GM12891 (cell line): ENCODE data around the gene NDUFA11.

Experiments used
- DNase-seq: peaks from one replicate; pipeline ENCODE4 v3.0.0; 2011; ENCODE audit warnings: low spot score; ENCODE audit not compliant: insufficient read length
- FAIRE-seq: peaks from 2 replicates; lab custom pipeline; 2011; peaks lifted over from hg19 to GRCh38; lab: Jason Lieb, UNC
- PAX5 ChIP-seq: IDR thresholded peaks from 2 replicates; pipeline ENCODE4 v1.6.1; 2011; ENCODE audit warnings: low read length, moderate library complexity, mild to moderate bottlenecking; ENCODE audit not compliant: insufficient read depth, severe bottlenecking
- POLR2A ChIP-seq: IDR thresholded peaks from 2 replicates; pipeline ENCODE4 v1.6.1; 2011; ENCODE audit warnings: low read depth, low read length, control low read depth
- POLR2AphosphoS5 ChIP-seq: IDR thresholded peaks from 2 replicates; pipeline ENCODE4 v1.6.1; 2011; ENCODE audit warnings: low read depth, low read length, control low read depth
- POU2F2 ChIP-seq: IDR thresholded peaks from 2 replicates; pipeline ENCODE4 v1.6.1; 2011; ENCODE audit warnings: low read depth, mild to moderate bottlenecking, control low read depth, low read length, moderate library complexity
- SPI1 ChIP-seq: IDR thresholded peaks from 2 replicates; pipeline ENCODE4 v1.6.1; 2011; ENCODE audit warnings: low read depth, low read length, control low read depth
- TAF1 ChIP-seq: IDR thresholded peaks from 2 replicates; pipeline ENCODE4 v1.6.1; 2011; ENCODE audit warnings: low read depth, low read length, control low read depth

NDUFA11 gene

DNA sequence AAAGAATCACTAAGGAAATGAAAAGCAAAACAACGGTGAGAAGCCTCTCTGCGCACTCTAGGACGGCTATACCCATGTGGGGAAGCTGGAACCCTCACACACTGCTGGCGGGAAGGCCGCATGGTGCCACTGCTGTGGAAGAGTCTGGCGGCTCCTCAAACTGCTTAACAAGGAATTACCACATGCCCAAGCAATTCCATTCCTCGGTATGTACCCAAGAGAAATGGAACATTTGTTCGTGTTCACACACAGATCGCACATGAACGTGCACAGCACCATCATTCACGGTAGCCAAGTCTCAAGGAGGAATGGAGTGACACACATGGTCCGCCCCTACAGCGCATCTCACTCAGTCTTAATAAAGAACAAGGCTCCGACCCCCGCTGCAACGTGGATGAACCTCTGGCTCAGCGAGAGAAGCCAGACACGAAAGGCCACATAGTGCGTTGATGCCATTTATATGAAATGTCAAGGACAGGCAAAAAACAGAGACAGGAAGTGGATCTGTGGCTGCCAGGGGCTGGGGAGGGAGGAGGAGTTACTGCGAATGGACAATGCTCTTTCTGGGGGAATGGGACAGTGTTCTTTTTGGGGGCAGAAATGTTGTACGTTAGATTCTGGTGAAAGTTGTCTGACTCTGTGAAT, 18.0 kb upstream of the NDUFA11 start:
- TF ChIP-seq TAF1, result no peak
- TF ChIP-seq PAX5, result no peak
- TF ChIP-seq POLR2AphosphoS5, result no peak
- no peak for TF ChIP-seq SPI1
- no peak for TF ChIP-seq POU2F2
- no peak for TF ChIP-seq POLR2A
- no peak for FAIRE-seq
- DNase-seq, result no peak

DNA sequence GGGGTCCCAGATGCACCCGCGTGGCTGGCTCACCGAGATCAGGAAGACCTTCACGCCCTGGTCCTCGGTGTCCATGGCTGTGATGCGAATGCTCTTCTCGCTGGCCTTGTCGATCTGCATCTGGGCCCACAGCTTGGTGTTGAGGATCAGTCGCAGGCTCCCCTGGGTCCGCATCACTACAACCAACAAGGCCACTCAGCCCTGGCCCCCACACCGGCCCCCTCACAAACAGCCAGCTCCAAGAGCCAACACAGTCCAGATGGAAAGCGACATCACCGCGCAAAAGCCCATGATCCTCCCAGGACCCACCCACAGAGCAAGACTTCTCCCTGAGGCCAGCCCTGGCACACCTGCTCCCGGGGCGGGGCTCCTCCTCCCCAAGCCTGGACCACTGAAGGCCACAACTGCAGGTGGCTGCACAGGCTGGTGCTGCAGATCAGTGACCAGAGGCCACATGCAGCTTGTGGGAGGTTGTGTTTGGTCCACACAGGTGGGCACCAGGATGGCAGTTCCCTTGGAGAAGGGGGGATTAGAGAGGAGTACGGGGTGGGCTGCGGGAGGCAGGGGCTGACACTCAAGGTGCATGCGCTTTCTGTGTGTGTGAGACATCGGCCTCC, 15.0 kb upstream of the NDUFA11 start:
- DNase-seq (no peak), FAIRE-seq (no peak)
- TF ChIP-seq POLR2AphosphoS5 (no peak), PAX5 (no peak), POLR2A (no peak), SPI1 (no peak), TAF1 (no peak)

DNA sequence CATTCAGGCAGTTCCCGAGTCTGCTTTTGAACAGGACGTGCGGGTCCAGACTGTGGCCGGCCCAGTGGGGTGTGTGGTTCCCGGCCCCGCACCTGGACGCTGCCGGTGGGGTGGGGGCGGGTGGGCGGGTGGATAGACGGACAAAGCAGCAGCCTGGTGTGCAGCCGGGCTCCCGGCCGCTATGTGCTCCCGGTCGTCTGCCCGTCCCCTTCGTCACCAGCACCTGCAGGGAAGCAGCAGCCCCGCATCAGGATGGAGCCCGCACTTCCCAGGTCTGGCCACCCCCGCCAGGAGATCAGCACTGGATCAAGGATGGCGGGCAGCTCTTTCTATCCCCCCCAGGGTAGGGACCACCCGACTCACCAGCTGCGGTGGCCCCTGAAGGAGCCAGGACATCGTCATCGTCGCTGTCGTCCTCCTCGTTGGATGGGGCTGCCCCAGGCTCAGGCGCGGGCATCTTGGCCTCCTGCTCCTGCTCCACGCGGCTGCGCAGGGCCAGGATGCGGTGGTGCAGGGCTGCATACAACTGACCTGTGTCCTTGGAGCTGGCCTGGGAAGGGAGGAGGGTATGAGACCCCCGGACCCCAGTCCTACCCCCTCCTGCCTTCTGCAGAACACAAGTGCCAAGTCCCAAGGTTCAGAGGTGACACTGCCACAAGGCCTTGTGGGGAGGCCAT, 14.0 kb upstream of the NDUFA11 start:
- TF ChIP-seq POLR2A, result no peak
- TF ChIP-seq POLR2AphosphoS5, result no peak
- TF ChIP-seq POU2F2, result no peak
- no peak for TF ChIP-seq PAX5
- TF ChIP-seq SPI1, result no peak
- TF ChIP-seq TAF1, result no peak
- FAIRE-seq, result no peak

DNA sequence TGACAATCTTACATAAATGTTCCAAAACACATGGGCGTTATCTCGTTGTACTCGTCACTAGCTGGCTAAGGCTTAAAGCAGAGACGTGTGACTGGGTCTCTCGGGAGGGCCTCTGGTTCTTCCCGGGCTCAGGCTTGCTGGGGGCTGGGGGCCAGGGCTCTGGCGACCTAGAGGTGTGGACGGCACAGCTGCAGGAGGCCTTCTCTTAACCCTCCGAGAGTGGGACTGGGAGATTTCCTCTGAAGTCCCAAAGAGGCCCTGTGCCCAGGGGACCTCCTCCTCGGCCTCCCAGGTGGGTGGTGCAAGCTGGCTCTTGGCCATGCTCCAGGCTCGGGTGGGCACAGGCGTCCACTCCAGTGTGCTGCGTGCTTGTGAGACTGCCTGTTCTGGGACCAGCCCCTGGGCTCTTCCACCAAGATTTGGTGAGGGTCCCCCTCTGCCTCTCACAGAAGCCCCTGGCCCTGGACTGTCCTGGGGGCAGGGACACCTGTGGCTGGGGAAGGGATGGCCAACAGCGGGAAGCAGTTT, 12.7 kb upstream of the NDUFA11 start:
- FAIRE-seq (no peak), DNase-seq (no peak)
- TF ChIP-seq POU2F2 (no peak), POLR2A (no peak), PAX5 (no peak), SPI1 (no peak), POLR2AphosphoS5 (no peak), TAF1 (no peak)

More for the DNA sequence above, 14.0 kb upstream of the NDUFA11 start:
- DNase-seq, result no peak

DNA sequence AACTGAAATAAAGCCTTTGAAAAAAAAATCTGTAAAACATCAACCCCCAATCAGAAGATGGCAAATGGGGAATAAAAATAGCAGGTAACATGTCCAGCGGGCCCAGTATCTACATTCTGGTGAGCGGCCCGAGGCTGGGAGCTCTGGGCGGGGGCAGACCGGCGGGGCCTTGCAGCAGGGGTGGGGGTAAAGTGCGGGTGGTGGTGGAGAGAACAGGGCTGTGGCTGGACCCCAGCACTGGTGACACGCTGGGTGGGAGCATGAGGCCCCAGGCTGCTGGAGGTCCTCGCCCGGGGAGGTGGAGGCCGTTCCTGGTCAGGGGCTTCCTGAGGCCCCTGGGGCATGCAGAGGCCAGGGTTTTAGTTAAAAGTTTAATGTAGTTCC, 12.2 kb upstream of the NDUFA11 start:
- TF ChIP-seq TAF1 (no peak), POLR2A (no peak), POLR2AphosphoS5 (no peak), POU2F2 (no peak), PAX5 (no peak), SPI1 (no peak)
- FAIRE-seq, result no peak
- no peak for DNase-seq

DNA sequence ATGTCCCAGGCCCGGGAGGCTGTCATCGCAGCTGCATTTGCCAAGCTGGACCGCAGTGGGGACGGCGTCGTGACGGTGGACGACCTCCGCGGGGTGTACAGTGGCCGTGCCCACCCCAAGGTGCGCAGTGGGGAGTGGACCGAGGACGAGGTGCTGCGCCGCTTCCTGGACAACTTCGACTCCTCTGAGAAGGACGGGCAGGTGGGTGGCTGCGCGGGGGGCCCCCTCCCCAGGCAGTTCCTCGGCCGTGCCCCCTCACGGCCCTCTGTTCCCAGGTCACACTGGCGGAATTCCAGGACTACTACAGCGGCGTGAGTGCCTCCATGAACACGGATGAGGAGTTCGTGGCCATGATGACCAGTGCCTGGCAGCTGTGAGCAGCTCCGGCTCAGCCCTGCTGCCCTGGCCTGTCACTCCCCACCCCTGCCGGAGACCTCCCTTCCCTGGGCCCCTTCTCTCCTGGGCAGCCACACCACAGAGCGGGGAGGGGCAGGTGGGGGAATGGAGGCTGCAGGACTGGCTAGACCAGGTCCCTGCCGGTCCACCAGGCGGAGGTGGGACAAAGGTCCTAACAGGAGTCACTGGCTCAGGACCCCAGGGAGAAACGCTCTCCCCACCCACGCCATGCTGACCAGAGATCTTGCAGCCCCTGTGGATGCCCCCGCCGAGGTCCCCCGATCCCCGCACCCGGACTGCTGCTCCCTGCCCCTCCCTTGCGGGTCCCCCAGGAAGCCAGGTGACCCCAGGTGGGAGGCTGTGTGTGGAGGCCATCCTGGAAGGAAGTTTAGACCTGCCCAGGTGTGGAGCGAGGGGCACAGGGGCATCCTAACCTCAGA, 11.6 kb upstream of the NDUFA11 start:
- DNase-seq (no peak), FAIRE-seq (no peak)
- no peak for TF ChIP-seq TAF1
- TF ChIP-seq POLR2AphosphoS5, result no peak
- no peak for TF ChIP-seq PAX5

DNA sequence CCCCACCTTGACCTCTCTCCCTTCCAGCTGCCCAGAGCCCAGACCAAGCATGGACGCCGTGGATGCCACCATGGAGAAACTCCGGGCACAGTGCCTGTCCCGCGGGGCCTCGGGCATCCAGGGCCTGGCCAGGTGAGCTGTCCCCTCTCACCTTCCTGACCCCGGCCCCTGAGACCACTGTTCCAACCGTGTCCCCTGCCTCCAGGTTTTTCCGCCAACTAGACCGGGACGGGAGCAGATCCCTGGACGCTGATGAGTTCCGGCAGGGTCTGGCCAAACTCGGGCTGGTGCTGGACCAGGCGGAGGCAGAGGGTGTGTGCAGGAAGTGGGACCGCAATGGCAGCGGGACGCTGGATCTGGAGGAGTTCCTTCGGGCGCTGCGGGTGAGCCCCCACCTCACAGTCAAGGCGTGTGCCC, 10.8 kb upstream of the NDUFA11 start:
- TF ChIP-seq TAF1 (no peak), POU2F2 (no peak), SPI1 (no peak), POLR2AphosphoS5 (no peak), POLR2A (no peak; the same call in 1 of the 2 replicates), PAX5 (no peak)
- DNase-seq (no peak), FAIRE-seq (no peak)

DNA sequence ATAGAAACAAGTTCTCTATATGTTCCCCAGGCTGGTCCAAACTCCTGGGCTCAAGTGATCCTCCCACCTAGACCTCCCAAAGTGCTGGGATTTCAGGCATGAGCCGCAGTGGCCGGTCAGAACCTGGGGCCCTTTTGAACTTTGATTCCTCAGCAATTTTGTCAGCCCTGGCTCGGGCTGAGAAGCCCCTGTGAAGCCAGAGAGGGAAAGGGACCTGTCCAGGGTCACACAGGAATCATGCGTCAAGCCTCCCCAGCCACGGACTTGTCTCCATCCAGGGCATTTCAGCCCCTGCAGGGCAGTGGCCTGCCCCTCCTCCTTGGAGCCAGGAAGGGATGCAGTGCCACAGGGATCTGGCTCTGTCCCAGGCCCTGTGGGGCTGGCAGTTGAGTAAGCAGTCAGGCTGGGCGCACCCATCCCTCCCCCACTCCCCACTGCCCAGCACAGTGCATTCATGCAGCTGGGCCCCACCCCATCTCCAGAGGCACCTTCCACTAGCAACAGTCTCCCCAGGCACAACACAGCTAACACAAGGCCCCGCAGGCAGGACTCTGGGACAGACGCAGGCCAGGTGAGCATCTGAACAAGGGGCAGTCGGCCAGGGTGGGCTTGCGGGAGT, 10.3 kb upstream of the NDUFA11 start, which contains the start of gene CAPS:
Gene CAPS, plus strand, starts transcription at position 516 of the 619 bp plus-strand sequence. CDS start 153 bp downstream, outside the sequence.
- FAIRE-seq (no peak), DNase-seq (no peak)
- TF ChIP-seq POU2F2 (no peak), TAF1 (no peak), POLR2AphosphoS5 (no peak), SPI1 (no peak), POLR2A (no peak), PAX5 (no peak)
